HEK293 (cell line): ENCODE measurements around the gene BLMH.

Experiments
- SETDB1 ChIP-seq: IDR thresholded peaks from one replicate; pipeline ENCODE4 v1.6.1; 2017; ENCODE audit warnings: mild to moderate bottlenecking, low read length, moderate library complexity, mixed read lengths; ENCODE audit not compliant: insufficient read length
- ZIC2 ChIP-seq: fragments of 450-650 bp; formaldehyde crosslinking; IDR thresholded peaks from 2 replicates; pipeline ENCODE4 v1.5.1; 2016; ENCODE audit warnings: missing biosample characterization, missing genetic modification characterization
- ZNF324 ChIP-seq: fragments of 450-650 bp; formaldehyde crosslinking; IDR thresholded peaks from 2 replicates; pipeline ENCODE4 v1.5.1; 2016; ENCODE audit warnings: missing biosample characterization, missing genetic modification characterization
- ZNF394 ChIP-seq: fragments of 450-650 bp; formaldehyde crosslinking; IDR thresholded peaks from 2 replicates; pipeline ENCODE4 v1.5.1; 2016; ENCODE audit warnings: missing biosample characterization, missing genetic modification characterization, mild to moderate bottlenecking, moderate library complexity, borderline replicate concordance
- ZNF571 ChIP-seq: fragments of 450-650 bp; formaldehyde crosslinking; IDR thresholded peaks from 2 replicates; pipeline ENCODE4 v1.5.0; 2017; ENCODE audit warnings: missing biosample characterization, missing genetic modification characterization
- TF ChIP-seq, protein P1 (sequence below): fragments of 450-650 bp; formaldehyde crosslinking; IDR thresholded peaks from 2 replicates; pipeline ENCODE4 v1.5.1; 2016; ENCODE audit warnings: missing biosample characterization, missing genetic modification characterization
- TF ChIP-seq, protein P2 (sequence below): fragments of 450-650 bp; formaldehyde crosslinking; IDR thresholded peaks from 2 replicates; pipeline ENCODE4 v1.5.1; 2016; ENCODE audit warnings: missing biosample characterization, missing genetic modification characterization
- TF ChIP-seq, protein P3 (sequence below): fragments of 450-650 bp; formaldehyde crosslinking; conservative IDR thresholded peaks from 2 replicates; pipeline ENCODE4 v1.5.1; 2016; ENCODE audit warnings: low read depth, missing biosample characterization, missing genetic modification characterization
- TF ChIP-seq, protein P4 (sequence below): fragments of 450-650 bp; formaldehyde crosslinking; optimal IDR thresholded peaks from 2 replicates; pipeline ENCODE3; 2016; ENCODE audit warnings: missing biosample characterization, mild to moderate bottlenecking, missing genetic modification characterization
- TF ChIP-seq, protein P5 (sequence below): fragments of 450-650 bp; formaldehyde crosslinking; IDR thresholded peaks from 2 replicates; pipeline ENCODE4 v1.5.1; 2016; ENCODE audit warnings: missing biosample characterization, missing genetic modification characterization, low read depth
- TF ChIP-seq, protein P6 (sequence below): fragments of 450-650 bp; formaldehyde crosslinking; IDR thresholded peaks from 2 replicates; pipeline ENCODE4 v1.5.1; 2016; ENCODE audit warnings: missing biosample characterization, missing genetic modification characterization

DNA sequence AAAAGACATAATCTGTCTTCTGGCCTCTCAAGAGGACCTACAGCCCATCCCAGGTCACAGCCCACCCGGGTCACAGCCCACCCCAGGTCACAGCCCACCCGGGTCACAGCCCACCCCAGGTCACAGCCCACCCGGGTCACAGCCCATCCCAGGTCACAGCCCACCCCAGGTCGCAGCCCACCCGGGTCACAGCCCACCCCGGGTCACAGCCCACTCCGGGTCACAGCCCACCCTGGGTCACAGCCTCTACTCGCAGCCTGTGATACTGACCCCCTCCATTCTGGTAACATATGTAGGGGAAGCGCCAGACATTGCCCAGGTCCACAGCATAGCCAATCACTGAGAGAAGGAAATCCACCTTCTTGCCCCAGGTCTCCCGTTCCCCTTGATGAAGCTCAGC is 70.4 kb downstream of the BLMH start:
- TF ChIP-seq, protein P1, sequence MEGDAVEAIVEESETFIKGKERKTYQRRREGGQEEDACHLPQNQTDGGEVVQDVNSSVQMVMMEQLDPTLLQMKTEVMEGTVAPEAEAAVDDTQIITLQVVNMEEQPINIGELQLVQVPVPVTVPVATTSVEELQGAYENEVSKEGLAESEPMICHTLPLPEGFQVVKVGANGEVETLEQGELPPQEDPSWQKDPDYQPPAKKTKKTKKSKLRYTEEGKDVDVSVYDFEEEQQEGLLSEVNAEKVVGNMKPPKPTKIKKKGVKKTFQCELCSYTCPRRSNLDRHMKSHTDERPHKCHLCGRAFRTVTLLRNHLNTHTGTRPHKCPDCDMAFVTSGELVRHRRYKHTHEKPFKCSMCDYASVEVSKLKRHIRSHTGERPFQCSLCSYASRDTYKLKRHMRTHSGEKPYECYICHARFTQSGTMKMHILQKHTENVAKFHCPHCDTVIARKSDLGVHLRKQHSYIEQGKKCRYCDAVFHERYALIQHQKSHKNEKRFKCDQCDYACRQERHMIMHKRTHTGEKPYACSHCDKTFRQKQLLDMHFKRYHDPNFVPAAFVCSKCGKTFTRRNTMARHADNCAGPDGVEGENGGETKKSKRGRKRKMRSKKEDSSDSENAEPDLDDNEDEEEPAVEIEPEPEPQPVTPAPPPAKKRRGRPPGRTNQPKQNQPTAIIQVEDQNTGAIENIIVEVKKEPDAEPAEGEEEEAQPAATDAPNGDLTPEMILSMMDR (tag by site-specific recombination), result no peak
- TF ChIP-seq, protein P2, sequence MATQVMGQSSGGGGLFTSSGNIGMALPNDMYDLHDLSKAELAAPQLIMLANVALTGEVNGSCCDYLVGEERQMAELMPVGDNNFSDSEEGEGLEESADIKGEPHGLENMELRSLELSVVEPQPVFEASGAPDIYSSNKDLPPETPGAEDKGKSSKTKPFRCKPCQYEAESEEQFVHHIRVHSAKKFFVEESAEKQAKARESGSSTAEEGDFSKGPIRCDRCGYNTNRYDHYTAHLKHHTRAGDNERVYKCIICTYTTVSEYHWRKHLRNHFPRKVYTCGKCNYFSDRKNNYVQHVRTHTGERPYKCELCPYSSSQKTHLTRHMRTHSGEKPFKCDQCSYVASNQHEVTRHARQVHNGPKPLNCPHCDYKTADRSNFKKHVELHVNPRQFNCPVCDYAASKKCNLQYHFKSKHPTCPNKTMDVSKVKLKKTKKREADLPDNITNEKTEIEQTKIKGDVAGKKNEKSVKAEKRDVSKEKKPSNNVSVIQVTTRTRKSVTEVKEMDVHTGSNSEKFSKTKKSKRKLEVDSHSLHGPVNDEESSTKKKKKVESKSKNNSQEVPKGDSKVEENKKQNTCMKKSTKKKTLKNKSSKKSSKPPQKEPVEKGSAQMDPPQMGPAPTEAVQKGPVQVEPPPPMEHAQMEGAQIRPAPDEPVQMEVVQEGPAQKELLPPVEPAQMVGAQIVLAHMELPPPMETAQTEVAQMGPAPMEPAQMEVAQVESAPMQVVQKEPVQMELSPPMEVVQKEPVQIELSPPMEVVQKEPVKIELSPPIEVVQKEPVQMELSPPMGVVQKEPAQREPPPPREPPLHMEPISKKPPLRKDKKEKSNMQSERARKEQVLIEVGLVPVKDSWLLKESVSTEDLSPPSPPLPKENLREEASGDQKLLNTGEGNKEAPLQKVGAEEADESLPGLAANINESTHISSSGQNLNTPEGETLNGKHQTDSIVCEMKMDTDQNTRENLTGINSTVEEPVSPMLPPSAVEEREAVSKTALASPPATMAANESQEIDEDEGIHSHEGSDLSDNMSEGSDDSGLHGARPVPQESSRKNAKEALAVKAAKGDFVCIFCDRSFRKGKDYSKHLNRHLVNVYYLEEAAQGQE (tag by site-specific recombination), result no peak
- TF ChIP-seq, protein P3, sequence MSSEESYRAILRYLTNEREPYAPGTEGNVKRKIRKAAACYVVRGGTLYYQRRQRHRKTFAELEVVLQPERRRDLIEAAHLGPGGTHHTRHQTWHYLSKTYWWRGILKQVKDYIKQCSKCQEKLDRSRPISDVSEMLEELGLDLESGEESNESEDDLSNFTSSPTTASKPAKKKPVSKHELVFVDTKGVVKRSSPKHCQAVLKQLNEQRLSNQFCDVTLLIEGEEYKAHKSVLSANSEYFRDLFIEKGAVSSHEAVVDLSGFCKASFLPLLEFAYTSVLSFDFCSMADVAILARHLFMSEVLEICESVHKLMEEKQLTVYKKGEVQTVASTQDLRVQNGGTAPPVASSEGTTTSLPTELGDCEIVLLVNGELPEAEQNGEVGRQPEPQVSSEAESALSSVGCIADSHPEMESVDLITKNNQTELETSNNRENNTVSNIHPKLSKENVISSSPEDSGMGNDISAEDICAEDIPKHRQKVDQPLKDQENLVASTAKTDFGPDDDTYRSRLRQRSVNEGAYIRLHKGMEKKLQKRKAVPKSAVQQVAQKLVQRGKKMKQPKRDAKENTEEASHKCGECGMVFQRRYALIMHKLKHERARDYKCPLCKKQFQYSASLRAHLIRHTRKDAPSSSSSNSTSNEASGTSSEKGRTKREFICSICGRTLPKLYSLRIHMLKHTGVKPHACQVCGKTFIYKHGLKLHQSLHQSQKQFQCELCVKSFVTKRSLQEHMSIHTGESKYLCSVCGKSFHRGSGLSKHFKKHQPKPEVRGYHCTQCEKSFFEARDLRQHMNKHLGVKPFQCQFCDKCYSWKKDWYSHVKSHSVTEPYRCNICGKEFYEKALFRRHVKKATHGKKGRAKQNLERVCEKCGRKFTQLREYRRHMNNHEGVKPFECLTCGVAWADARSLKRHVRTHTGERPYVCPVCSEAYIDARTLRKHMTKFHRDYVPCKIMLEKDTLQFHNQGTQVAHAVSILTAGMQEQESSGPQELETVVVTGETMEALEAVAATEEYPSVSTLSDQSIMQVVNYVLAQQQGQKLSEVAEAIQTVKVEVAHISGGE (tag by site-specific recombination), result no peak
- TF ChIP-seq ZIC2 (no peak), ZNF394 (tag by site-specific recombination) (no peak), ZNF571 (tag by site-specific recombination) (no peak), ZNF324 (tag by site-specific recombination) (no peak), SETDB1 (no peak)
- TF ChIP-seq, protein P4, sequence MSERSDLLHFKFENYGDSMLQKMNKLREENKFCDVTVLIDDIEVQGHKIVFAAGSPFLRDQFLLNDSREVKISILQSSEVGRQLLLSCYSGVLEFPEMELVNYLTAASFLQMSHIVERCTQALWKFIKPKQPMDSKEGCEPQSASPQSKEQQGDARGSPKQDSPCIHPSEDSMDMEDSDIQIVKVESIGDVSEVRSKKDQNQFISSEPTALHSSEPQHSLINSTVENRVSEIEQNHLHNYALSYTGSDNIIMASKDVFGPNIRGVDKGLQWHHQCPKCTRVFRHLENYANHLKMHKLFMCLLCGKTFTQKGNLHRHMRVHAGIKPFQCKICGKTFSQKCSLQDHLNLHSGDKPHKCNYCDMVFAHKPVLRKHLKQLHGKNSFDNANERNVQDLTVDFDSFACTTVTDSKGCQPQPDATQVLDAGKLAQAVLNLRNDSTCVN (tag by site-specific recombination), result no peak
- TF ChIP-seq, protein P5, sequence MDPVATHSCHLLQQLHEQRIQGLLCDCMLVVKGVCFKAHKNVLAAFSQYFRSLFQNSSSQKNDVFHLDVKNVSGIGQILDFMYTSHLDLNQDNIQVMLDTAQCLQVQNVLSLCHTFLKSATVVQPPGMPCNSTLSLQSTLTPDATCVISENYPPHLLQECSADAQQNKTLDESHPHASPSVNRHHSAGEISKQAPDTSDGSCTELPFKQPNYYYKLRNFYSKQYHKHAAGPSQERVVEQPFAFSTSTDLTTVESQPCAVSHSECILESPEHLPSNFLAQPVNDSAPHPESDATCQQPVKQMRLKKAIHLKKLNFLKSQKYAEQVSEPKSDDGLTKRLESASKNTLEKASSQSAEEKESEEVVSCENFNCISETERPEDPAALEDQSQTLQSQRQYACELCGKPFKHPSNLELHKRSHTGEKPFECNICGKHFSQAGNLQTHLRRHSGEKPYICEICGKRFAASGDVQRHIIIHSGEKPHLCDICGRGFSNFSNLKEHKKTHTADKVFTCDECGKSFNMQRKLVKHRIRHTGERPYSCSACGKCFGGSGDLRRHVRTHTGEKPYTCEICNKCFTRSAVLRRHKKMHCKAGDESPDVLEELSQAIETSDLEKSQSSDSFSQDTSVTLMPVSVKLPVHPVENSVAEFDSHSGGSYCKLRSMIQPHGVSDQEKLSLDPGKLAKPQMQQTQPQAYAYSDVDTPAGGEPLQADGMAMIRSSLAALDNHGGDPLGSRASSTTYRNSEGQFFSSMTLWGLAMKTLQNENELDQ (tag by site-specific recombination), result no peak
- TF ChIP-seq, protein P6, sequence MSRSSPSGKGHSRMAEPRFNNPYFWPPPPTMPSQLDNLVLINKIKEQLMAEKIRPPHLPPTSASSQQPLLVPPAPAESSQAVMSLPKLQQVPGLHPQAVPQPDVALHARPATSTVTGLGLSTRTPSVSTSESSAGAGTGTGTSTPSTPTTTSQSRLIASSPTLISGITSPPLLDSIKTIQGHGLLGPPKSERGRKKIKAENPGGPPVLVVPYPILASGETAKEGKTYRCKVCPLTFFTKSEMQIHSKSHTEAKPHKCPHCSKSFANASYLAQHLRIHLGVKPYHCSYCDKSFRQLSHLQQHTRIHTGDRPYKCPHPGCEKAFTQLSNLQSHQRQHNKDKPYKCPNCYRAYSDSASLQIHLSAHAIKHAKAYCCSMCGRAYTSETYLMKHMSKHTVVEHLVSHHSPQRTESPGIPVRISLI (tag by site-specific recombination), result no peak
